Ishikawa (cell line): ENCODE results near the gene PRKRIP1.

Source experiments
- CEBPB ChIP-seq: IDR thresholded peaks from 2 replicates; pipeline ENCODE4 v1.6.1; 2012
- CREB1 ChIP-seq: IDR thresholded peaks from 2 replicates; pipeline ENCODE4 v1.6.1; 2012; ENCODE audit warnings: low read depth
- EGR1 ChIP-seq: IDR thresholded peaks from 2 replicates; pipeline ENCODE4 v1.6.1; 2012
- EP300 ChIP-seq: IDR thresholded peaks from 2 replicates; pipeline ENCODE4 v1.6.1; 2012; ENCODE audit warnings: borderline replicate concordance
- FOXM1 ChIP-seq: IDR thresholded peaks from 2 replicates; pipeline ENCODE4 v1.6.1; 2012; ENCODE audit warnings: low read depth, borderline replicate concordance
- NFIC ChIP-seq: IDR thresholded peaks from 2 replicates; pipeline ENCODE4 v1.6.1; 2012
- RAD21 ChIP-seq: IDR thresholded peaks from 2 replicates; pipeline ENCODE4 v1.6.1; 2012; ENCODE audit warnings: low read depth
- TAF1 ChIP-seq: IDR thresholded peaks from 2 replicates; pipeline ENCODE4 v1.6.1; 2012; ENCODE audit warnings: low read depth, mild to moderate bottlenecking
- TCF12 ChIP-seq: IDR thresholded peaks from 2 replicates; pipeline ENCODE4 v1.6.1; 2012; ENCODE audit warnings: low read depth
- TEAD4 ChIP-seq: IDR thresholded peaks from 2 replicates; pipeline ENCODE4 v1.6.1; 2012
- YY1 ChIP-seq: IDR thresholded peaks from 2 replicates; pipeline ENCODE4 v1.6.1; 2012; ENCODE audit warnings: low read depth
- ZBTB7A ChIP-seq: IDR thresholded peaks from 2 replicates; pipeline ENCODE4 v1.6.1; 2012; ENCODE audit warnings: low read depth
- TF ChIP-seq, protein P1 (sequence below): IDR thresholded peaks from 2 replicates; pipeline ENCODE4 v1.6.1; 2012; ENCODE audit warnings: low read depth, mild to moderate bottlenecking
- TF ChIP-seq, protein P2 (sequence below): IDR thresholded peaks from 2 replicates; pipeline ENCODE4 v1.6.1; 2012
- TF ChIP-seq, protein P3 (sequence below): IDR thresholded peaks from 2 replicates; pipeline ENCODE4 v1.6.1; 2012

Gene PRKRIP1

DNA sequence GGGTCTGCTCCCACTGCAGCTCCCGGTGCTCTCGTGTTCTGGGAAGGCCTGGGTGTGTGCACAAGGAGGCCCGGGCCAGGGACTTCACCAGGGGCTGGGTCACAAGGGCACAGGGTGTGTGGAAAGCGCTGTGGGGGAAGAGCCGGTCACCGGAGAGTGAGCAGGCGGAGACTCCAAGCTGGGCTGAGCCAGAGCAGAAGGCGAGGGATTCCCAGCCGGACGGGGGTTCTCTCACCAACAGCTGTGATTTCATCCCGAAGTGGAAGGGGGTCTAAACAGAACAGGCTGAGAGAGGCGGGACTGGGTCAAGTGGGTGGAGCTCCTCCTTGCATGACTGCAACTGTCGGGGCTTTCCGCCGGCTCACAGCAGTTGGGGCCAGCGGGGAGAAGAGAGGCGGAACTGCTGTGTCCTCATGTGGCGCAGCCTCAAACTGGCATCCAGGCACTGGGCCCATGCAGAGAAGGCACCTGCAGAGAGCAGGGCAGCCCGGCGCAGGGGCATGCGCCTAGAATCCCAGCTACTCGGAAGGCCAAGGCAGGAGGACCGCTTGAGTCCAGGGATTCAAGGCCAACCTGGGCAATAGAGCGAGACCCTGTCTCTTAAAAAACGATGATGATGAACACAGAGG lies 29.6 kb downstream of the PRKRIP1 start:
- TF ChIP-seq, protein P1, sequence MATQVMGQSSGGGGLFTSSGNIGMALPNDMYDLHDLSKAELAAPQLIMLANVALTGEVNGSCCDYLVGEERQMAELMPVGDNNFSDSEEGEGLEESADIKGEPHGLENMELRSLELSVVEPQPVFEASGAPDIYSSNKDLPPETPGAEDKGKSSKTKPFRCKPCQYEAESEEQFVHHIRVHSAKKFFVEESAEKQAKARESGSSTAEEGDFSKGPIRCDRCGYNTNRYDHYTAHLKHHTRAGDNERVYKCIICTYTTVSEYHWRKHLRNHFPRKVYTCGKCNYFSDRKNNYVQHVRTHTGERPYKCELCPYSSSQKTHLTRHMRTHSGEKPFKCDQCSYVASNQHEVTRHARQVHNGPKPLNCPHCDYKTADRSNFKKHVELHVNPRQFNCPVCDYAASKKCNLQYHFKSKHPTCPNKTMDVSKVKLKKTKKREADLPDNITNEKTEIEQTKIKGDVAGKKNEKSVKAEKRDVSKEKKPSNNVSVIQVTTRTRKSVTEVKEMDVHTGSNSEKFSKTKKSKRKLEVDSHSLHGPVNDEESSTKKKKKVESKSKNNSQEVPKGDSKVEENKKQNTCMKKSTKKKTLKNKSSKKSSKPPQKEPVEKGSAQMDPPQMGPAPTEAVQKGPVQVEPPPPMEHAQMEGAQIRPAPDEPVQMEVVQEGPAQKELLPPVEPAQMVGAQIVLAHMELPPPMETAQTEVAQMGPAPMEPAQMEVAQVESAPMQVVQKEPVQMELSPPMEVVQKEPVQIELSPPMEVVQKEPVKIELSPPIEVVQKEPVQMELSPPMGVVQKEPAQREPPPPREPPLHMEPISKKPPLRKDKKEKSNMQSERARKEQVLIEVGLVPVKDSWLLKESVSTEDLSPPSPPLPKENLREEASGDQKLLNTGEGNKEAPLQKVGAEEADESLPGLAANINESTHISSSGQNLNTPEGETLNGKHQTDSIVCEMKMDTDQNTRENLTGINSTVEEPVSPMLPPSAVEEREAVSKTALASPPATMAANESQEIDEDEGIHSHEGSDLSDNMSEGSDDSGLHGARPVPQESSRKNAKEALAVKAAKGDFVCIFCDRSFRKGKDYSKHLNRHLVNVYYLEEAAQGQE = no peak
- TF ChIP-seq NFIC (no peak), CEBPB (no peak), TCF12 (no peak), TEAD4 (no peak), CREB1 (no peak), EGR1 (no peak), EP300 (no peak), RAD21 (no peak), FOXM1 (no peak), ZBTB7A (no peak), YY1 (no peak)
- TF ChIP-seq, protein P2, sequence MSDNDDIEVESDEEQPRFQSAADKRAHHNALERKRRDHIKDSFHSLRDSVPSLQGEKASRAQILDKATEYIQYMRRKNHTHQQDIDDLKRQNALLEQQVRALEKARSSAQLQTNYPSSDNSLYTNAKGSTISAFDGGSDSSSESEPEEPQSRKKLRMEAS = no peak
- TF ChIP-seq, protein P3, sequence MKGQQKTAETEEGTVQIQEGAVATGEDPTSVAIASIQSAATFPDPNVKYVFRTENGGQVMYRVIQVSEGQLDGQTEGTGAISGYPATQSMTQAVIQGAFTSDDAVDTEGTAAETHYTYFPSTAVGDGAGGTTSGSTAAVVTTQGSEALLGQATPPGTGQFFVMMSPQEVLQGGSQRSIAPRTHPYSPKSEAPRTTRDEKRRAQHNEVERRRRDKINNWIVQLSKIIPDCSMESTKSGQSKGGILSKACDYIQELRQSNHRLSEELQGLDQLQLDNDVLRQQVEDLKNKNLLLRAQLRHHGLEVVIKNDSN = no peak

DNA sequence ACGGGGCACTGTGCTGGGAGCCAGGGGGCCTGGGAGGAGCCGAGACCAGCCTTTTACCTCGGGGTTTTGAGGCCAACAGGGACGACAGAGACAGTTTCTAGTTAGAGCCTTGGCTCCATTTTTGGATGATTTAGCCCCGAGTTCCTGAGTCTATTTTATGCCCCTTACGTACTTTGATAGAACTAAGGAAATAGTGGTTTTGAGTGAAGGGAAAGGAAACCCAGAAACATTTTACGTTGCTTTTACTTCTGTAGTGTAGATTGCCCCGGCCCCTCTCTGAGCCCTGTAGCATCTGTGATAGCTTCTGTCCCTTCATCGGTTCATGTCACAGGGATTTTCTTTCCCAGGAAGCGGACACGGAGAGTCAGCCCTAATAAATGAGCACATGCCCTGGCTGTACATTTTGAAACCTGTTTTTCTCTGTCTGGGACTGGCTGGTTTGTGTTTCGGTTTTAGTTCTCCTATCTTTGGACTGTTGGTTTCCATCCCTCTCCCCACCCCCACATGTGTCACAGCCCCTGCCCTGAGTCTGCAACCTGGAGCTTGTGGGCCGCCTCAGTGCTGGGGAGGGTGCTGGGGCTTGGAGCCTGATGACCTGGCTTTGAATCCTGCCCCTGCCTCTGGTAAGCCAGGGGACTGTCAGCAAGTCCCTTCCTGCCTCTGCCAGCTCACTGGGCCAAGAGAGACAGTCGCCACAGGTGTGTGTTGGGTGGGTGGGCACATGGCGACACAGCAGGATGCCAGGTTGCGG lies 30.3 kb downstream of the PRKRIP1 start:
- TF ChIP-seq TAF1 = no peak
- TF ChIP-seq EP300 = no peak
- TF ChIP-seq, protein P2 = no peak
- TF ChIP-seq, protein P1 = no peak
- no peak for TF ChIP-seq RAD21
- no peak for TF ChIP-seq TCF12
- no peak for TF ChIP-seq YY1

DNA sequence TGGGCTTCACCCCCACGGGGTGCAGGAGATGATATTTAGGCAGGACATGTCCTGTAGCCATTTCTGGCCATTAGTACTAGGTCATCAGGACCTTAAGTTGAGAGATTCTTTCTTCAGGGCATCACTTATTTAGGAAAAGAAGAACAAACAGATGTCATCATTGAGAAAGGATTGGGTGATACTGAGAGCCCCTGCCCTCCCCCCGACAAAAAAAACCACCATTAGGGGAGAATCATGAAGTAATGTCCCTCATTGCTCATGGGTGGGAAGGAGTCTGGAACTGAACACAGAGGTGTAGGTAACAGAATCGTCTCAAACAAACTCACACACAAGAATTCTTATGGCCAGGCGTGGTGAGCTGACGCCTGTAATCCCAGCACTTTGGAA lies 30.8 kb downstream of the PRKRIP1 start:
- TF ChIP-seq RAD21 (no peak), EP300 (no peak), TAF1 (no peak), EGR1 (no peak), TEAD4 (no peak), YY1 (no peak), NFIC (no peak), ZBTB7A (no peak), FOXM1 (no peak)
- TF ChIP-seq, protein P1 = no peak
- TF ChIP-seq, protein P3 = no peak
- TF ChIP-seq, protein P2 = no peak
